ENCODE measurements around the gene ACTR5. TPM values are rescaled to one million over a fixed set of nuclear protein-coding genes. Genes with fewer than 3 reads are reported as not detected.

ACTR5 gene
- total and polyA plus RNA-seq, 2 of the 13 experiments (the other 11 are each of a cell fraction or from before 2014, with no cell fraction given) = 19.5 to 20.5 TPM

DNA sequence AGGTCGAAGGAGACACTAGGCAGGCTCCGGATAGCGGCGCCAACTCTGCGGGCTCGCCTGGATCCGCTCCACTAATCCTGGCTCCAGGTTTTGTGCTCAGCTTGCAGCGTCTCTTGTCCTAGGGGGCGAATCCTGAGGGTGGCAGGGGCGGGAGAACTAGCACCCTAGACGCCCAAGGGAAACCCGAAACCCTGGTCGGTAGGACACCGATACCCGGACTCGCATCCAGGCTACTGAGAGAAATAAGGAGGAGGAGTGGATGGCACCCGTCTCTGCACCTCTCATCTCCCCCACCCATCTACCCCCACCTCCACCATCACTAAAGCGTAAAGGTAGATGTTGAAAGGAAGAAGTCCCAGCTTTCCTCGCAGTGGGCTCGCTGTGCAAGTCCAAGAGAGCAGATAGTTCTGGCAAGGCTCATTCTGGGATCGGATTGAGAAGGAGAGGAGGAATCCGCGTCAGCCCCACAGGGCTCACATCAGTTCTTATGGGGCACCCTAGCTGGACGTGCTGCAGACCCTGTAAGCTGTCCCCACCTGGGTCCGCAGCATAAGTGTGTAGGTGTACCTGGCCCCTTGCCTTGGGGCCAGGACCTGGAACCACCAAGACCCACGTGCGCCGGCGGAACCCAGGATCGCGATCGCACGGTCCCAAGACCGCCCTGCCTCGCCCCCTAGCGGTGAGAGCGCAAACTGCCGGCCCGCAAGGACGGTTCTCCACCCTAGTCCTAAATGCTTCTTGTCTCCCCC, 17.1 kb upstream of the ACTR5 start (continued):
- no peak for TF ChIP-seq GPN1 (CRISPR knock-in tag; IDR thresholded peaks at IDR 0.05; ENCODE audit: borderline replicate concordance)
- TF ChIP-seq ZC3H13 (CRISPR knock-in tag; IDR thresholded peaks at IDR 0.05) = peak; percentile 56; the same call in 1 of the 2 replicates
- TF ChIP-seq ZNF790 (CRISPR knock-in tag; IDR thresholded peaks at IDR 0.05; ENCODE audit: borderline replicate concordance) = no peak
- TF ChIP-seq, protein P1, sequence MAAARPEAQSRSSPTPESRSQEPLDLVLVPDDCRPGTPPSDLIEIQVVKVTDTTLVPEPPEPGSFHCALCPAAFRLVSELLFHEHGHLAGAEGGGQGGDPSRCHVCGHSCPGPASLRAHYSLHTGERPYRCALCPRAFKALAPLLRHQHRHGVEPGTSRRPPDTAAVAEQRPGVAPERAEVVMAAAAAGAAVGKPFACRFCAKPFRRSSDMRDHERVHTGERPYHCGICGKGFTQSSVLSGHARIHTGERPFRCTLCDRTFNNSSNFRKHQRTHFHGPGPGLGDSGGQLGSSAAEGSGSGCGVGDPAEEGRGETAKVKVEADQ (CRISPR knock-in tag; IDR thresholded peaks at IDR 0.05; ENCODE audit: borderline replicate concordance) = peak; percentile 14; the same call in 1 of the 2 replicates
- TF ChIP-seq ZNF713 (CRISPR knock-in tag; IDR thresholded peaks at IDR 0.05) = 0 out of 2 replicates have a peak, but pooled peaks have one; percentile 88
- no peak for TF ChIP-seq MAF1 (CRISPR knock-in tag; IDR thresholded peaks at IDR 0.05; ENCODE audit: borderline replicate concordance)
- TF ChIP-seq POLR2AphosphoS5 (IDR thresholded peaks at IDR 0.05; ENCODE audit: low read depth, low read length) = no peak
- TF ChIP-seq ZNF773 (CRISPR knock-in tag; IDR thresholded peaks at IDR 0.05; ENCODE audit: borderline replicate concordance) = peak; percentile 76; the same call in 1 of the 2 replicates
- TF ChIP-seq RBM39 (IDR thresholded peaks at IDR 0.05; ENCODE audit: low read depth, low read length, poor library complexity, severe bottlenecking) = peak; percentile 88
- no peak for TF ChIP-seq TMF1 (CRISPR knock-in tag; IDR thresholded peaks at IDR 0.05; ENCODE audit: low read depth)
- no peak for TF ChIP-seq ZNF382 (CRISPR knock-in tag; IDR thresholded peaks at IDR 0.05; ENCODE audit: borderline replicate concordance)
- TF ChIP-seq ARNT2 (CRISPR knock-in tag; IDR thresholded peaks at IDR 0.05; ENCODE audit: low read depth) = peak; percentile 54
- TF ChIP-seq ZFP1 (CRISPR knock-in tag; IDR thresholded peaks at IDR 0.05) = no peak
- TF ChIP-seq, protein P2, sequence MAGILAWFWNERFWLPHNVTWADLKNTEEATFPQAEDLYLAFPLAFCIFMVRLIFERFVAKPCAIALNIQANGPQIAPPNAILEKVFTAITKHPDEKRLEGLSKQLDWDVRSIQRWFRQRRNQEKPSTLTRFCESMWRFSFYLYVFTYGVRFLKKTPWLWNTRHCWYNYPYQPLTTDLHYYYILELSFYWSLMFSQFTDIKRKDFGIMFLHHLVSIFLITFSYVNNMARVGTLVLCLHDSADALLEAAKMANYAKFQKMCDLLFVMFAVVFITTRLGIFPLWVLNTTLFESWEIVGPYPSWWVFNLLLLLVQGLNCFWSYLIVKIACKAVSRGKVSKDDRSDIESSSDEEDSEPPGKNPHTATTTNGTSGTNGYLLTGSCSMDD (CRISPR knock-in tag; IDR thresholded peaks at IDR 0.05) = no peak
- TF ChIP-seq, protein P3, sequence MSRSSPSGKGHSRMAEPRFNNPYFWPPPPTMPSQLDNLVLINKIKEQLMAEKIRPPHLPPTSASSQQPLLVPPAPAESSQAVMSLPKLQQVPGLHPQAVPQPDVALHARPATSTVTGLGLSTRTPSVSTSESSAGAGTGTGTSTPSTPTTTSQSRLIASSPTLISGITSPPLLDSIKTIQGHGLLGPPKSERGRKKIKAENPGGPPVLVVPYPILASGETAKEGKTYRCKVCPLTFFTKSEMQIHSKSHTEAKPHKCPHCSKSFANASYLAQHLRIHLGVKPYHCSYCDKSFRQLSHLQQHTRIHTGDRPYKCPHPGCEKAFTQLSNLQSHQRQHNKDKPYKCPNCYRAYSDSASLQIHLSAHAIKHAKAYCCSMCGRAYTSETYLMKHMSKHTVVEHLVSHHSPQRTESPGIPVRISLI (CRISPR knock-in tag; IDR thresholded peaks at IDR 0.05; ENCODE audit: borderline replicate concordance) = no peak
- TF ChIP-seq, protein P4, sequence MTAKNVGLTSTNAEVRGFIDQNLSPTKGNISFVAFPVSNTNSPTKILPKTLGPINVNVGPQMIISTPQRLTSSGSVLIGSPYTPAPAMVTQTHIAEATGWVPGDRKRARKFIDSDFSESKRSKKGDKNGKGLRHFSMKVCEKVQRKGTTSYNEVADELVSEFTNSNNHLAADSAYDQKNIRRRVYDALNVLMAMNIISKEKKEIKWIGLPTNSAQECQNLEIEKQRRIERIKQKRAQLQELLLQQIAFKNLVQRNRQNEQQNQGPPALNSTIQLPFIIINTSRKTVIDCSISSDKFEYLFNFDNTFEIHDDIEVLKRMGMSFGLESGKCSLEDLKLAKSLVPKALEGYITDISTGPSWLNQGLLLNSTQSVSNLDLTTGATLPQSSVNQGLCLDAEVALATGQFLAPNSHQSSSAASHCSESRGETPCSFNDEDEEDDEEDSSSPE (CRISPR knock-in tag; IDR thresholded peaks at IDR 0.05) = peak; percentile 44; the same call in 1 of the 2 replicates
- peak; percentile 93; the same call in 1 of the 2 replicates for TF ChIP-seq ZNF567 (CRISPR knock-in tag; IDR thresholded peaks at IDR 0.05; ENCODE audit: borderline replicate concordance)
- TF ChIP-seq, protein P5, sequence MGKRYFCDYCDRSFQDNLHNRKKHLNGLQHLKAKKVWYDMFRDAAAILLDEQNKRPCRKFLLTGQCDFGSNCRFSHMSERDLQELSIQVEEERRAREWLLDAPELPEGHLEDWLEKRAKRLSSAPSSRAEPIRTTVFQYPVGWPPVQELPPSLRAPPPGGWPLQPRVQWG (CRISPR knock-in tag; IDR thresholded peaks at IDR 0.05; ENCODE audit: borderline replicate concordance, low read depth) = no peak
- TF ChIP-seq, protein P6, sequence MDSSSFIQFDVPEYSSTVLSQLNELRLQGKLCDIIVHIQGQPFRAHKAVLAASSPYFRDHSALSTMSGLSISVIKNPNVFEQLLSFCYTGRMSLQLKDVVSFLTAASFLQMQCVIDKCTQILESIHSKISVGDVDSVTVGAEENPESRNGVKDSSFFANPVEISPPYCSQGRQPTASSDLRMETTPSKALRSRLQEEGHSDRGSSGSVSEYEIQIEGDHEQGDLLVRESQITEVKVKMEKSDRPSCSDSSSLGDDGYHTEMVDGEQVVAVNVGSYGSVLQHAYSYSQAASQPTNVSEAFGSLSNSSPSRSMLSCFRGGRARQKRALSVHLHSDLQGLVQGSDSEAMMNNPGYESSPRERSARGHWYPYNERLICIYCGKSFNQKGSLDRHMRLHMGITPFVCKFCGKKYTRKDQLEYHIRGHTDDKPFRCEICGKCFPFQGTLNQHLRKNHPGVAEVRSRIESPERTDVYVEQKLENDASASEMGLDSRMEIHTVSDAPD (CRISPR knock-in tag; IDR thresholded peaks at IDR 0.05) = no peak
- no peak for TF ChIP-seq ZSCAN12 (CRISPR knock-in tag; IDR thresholded peaks at IDR 0.05)
- TF ChIP-seq SMYD3 (CRISPR knock-in tag; IDR thresholded peaks at IDR 0.05) = no peak
- peak; percentile 92; the same call in 1 of the 2 replicates for TF ChIP-seq ZNF235 (CRISPR knock-in tag; IDR thresholded peaks at IDR 0.05; ENCODE audit: borderline replicate concordance)
